Duodenal mucosa (tissue), 2 donors: ENCODE data around the gene IGLL1.
"Not testable (repeated sequence)": the region's sequence is repeated elsewhere in the genome, so short reads cannot be mapped to it uniquely, and the experiment has no call there.

Source experiments
- H3K27ac ChIP-seq: one replicate; pipeline ENCODE4 v1.7.0; 2013; ENCODE audit warnings: low read depth, low read length
- H3K27me3 ChIP-seq, 2 donors: one replicate each; pipeline ENCODE4 v1.7.0; 2013; ENCODE audit warnings: low read length in 2 of 2, control low read depth in 1 of 2; ENCODE audit not compliant: insufficient read depth in 2 of 2, control insufficient read depth in 1 of 2
- H3K36me3 ChIP-seq, 2 donors: one replicate each; pipeline ENCODE4 v1.7.0; 2013; ENCODE audit warnings: low read length in 2 of 2, control low read depth in 1 of 2; ENCODE audit not compliant: insufficient read depth in 2 of 2, control insufficient read depth in 1 of 2
- H3K4me1 ChIP-seq, 2 donors: one replicate each; pipeline ENCODE4 v1.7.0; 2013; ENCODE audit warnings: low read length in 2 of 2, control low read depth in 1 of 2; ENCODE audit not compliant: insufficient read depth in 2 of 2, control insufficient read depth in 1 of 2
- H3K4me3 ChIP-seq, 2 donors: one replicate each; pipeline ENCODE4 v1.7.0; 2013; ENCODE audit warnings: low read length in 2 of 2, low read depth in 1 of 2
- H3K9ac ChIP-seq, 2 donors: one replicate each; pipeline ENCODE4 v1.7.0; 2013; ENCODE audit warnings: low read length in 2 of 2, low read depth in 1 of 2
- H3K9me3 ChIP-seq, 2 donors: one replicate each; pipeline ENCODE4 v1.7.0; 2013; ENCODE audit warnings: low read length in 2 of 2, control low read depth in 1 of 2; ENCODE audit not compliant: control insufficient read depth in 1 of 2

IGLL1 gene

GRCh38 chr22:23552573-23552972, 27.5 kb downstream of the IGLL1 start:
- no peak overlapping the region for H3K27ac ChIP-seq
- H3K36me3 ChIP-seq = no peaks in the 10 kb centered on the region
- no peak overlapping the region for H3K9ac ChIP-seq
- H3K4me1 ChIP-seq = no peaks in the 10 kb centered on the region
- peaks cover 0 to 1% of the 10 kb centered on the region in 2 donors for H3K9me3 ChIP-seq
- no peaks in the 10 kb centered on the region for H3K27me3 ChIP-seq
- no peak overlapping the region for H3K4me3 ChIP-seq

- H3K9me3 ChIP-seq = peaks cover 0 to 1% of the 10 kb centered on the region in 2 donors
- no peak overlapping the region for H3K27ac ChIP-seq
- H3K4me3 ChIP-seq = no peak overlapping the region
- no peaks in the 10 kb centered on the region for H3K27me3 ChIP-seq
- no peaks in the 10 kb centered on the region for H3K36me3 ChIP-seq
- H3K9ac ChIP-seq = no peak overlapping the region
- no peaks in the 10 kb centered on the region for H3K4me1 ChIP-seq
These were observed 28.7 kb downstream of the IGLL1 start for GRCh38 chr22:23551385-23551784.

GRCh38 chr22:23550049-23550650, 29.9 kb downstream of the IGLL1 start:
- H3K9me3 ChIP-seq = peaks cover 0 to 1% of the 10 kb centered on the region in 2 donors
- H3K27ac ChIP-seq = no peak overlapping the region
- no peak overlapping the region for H3K4me3 ChIP-seq
- no peaks in the 10 kb centered on the region for H3K4me1 ChIP-seq
- H3K9ac ChIP-seq = no peak overlapping the region
- H3K27me3 ChIP-seq = no peaks in the 10 kb centered on the region
- H3K36me3 ChIP-seq = no peaks in the 10 kb centered on the region

GRCh38 chr22:23549198-23549595, 30.9 kb downstream of the IGLL1 start:
- Histone ChIP-seq H3K36me3 (no peaks in the 10 kb centered on the region), H3K4me1 (no peaks in the 10 kb centered on the region), H3K27ac (no peak overlapping the region), H3K9me3 (peaks cover 0 to 1% of the 10 kb centered on the region in 2 donors), H3K4me3 (no peak overlapping the region), H3K27me3 (no peaks in the 10 kb centered on the region), H3K9ac (no peak overlapping the region)

GRCh38 chr22:23548501-23549197, 31.4 kb downstream of the IGLL1 start:
- Histone ChIP-seq H3K9me3 (peaks cover 0 to 1% of the 10 kb centered on the region in 2 donors), H3K4me1 (no peaks in the 10 kb centered on the region), H3K27ac (no peak overlapping the region), H3K4me3 (no peak overlapping the region), H3K27me3 (no peaks in the 10 kb centered on the region), H3K36me3 (no peaks in the 10 kb centered on the region), H3K9ac (no peak overlapping the region)

- H3K27me3 ChIP-seq = no peaks in the 10 kb centered on the region
- H3K9ac ChIP-seq = no peak overlapping the region
These were observed 32.1 kb downstream of the IGLL1 start for GRCh38 chr22:23547818-23548500.

GRCh38 chr22:23547382-23547781, 32.7 kb downstream of the IGLL1 start:
- H3K36me3 ChIP-seq, H3K4me3 ChIP-seq: not testable (repeated sequence)

More at GRCh38 chr22:23547818-23548500, 32.1 kb downstream of the IGLL1 start:
- no peak overlapping the region for H3K27ac ChIP-seq
- H3K4me1 ChIP-seq = no peaks in the 10 kb centered on the region
- H3K36me3 ChIP-seq = no peaks in the 10 kb centered on the region
- peaks cover 0 to 1% of the 10 kb centered on the region in 2 donors for H3K9me3 ChIP-seq
- no peak overlapping the region for H3K4me3 ChIP-seq

GRCh38 chr22:23544852-23545251, 35.2 kb downstream of the IGLL1 start:
- H3K27ac ChIP-seq = no peak overlapping the region
- H3K9me3 ChIP-seq = peaks cover 0 to 1% of the 10 kb centered on the region in 2 donors
- no peaks in the 10 kb centered on the region for H3K36me3 ChIP-seq
- no peak overlapping the region for H3K9ac ChIP-seq
- H3K27me3 ChIP-seq = no peaks in the 10 kb centered on the region
- no peaks in the 10 kb centered on the region for H3K4me1 ChIP-seq
- H3K4me3 ChIP-seq = no peak overlapping the region

More at GRCh38 chr22:23547382-23547781, 32.7 kb downstream of the IGLL1 start:
- not testable (repeated sequence) for H3K9ac ChIP-seq, H3K27ac ChIP-seq, H3K4me1 ChIP-seq, H3K9me3 ChIP-seq, H3K27me3 ChIP-seq

GRCh38 chr22:23543506-23544000, 36.5 kb downstream of the IGLL1 start:
- not testable (repeated sequence) for H3K36me3 ChIP-seq, H3K27ac ChIP-seq, H3K9ac ChIP-seq, H3K4me3 ChIP-seq, H3K27me3 ChIP-seq, H3K4me1 ChIP-seq, H3K9me3 ChIP-seq

- no peaks in the 10 kb centered on the region for H3K36me3 ChIP-seq
- no peak overlapping the region for H3K27ac ChIP-seq
- no peaks in the 10 kb centered on the region for H3K27me3 ChIP-seq
- H3K4me1 ChIP-seq = peaks cover 0 to 3% of the 10 kb centered on the region in 2 donors
- peaks cover 0 to 1% of the 10 kb centered on the region in 2 donors for H3K9me3 ChIP-seq
- H3K9ac ChIP-seq = no peak overlapping the region
- no peak overlapping the region for H3K4me3 ChIP-seq
These were observed 37.2 kb downstream of the IGLL1 start for GRCh38 chr22:23542933-23543332.
